Mesenteric fat pad (tissue), 1 donor: Measurements from ENCODE around the gene GHR. TPM values are rescaled to one million over a fixed set of nuclear protein-coding genes. Genes with fewer than 3 reads are reported as not detected.
"Not testable (repeated sequence)": the region's sequence is repeated elsewhere in the genome, so short reads cannot be mapped to it uniquely, and the experiment has no call there.

Source experiments
- DNase-seq: peaks from one replicate; pipeline ENCODE4 v3.0.0-alpha.2; 2020; ENCODE audit warnings: low spot score
- total RNA-seq: library from RNA; stranded (reverse); fragmentation: NEBNext Ultra II Directional; extraction: Animal tissue kit (Norgen Biotek cat#: 25700); gene quantifications from one replicate; pipeline ENCODE4 v1.2.1, GENCODE V29; 2021
- donor health status: DM: yes; HTN: yes; CAD: no.

GHR gene
- total RNA-seq, 1 donor from 2014 or later, result 145 TPM

DNA sequence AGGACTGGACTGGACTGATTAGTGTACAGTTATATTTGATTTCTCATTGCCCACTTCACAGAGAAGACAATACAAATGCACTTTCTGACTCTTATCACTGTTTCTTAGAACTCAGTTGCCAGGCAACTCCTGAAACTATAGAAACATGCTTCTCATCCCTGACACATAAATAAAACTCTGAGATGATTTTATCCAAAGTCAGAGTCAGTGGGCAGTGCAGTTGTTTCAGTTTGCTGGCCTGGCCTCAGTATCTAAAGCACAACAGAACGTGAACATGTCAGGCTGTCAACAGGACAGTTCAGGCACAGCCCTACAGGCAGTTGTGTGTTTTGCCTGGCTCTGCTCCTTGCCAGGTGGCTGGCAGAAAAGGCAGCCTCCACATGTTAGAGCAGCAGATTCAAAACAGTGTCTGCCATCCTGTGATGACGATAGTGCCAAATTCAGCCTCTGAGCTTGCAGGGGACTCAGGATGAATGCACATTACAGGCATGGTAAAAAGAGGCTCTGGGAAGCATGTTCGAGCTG lies 268.2 kb downstream of the GHR start:
- DNase-seq, result no peak

DNA sequence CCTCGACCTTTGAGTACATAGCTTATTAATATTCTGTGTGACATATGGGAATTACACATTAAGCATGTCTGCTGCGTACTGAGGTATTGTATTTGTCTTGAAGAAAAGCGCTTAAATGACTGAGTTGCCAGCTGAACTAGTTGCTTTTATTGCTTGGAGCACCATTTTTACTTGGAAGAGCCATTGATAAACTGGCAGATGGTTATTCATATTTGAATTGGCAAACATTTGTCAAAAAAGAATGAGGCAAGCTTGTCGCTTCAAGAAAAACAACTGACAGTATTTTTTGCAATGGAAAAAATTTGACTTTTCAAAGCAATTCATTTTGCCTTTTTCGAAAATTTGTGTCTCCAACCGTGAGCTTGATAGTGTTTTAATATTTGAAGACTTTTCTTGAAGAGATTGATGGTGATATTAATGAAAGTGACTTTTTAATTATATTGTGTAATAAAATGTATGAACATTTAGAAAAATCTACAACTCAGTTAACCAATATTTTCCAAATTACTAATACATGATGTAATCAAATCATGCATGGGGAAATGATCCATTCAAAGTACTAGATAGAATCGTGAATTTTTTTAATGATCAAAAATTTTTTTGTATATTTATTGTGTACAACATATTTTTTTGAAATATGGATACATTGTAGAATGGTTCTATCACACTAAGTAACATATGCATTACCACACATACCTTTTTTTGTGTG lies 278.3 kb downstream of the GHR start:
- no peak for DNase-seq

DNA sequence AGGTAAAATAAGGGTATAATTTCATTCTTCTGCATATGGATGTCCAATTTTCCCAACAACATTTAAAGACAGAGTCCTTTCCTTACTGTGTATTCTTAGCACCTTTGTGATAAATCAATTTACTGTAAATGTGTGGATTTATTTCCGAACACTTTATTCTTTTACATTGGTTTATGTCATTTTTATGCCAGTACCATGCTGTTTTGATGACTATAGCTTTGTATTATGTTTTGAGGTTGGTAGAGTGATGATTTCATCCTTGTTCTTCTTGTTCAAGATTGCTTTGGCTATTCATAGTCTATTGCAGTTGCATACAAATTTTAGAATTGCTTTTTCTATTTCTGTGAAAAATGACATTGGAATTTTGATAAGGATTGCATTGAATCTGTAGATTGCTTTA lies 280.0 kb downstream of the GHR start:
- no peak for DNase-seq

DNA sequence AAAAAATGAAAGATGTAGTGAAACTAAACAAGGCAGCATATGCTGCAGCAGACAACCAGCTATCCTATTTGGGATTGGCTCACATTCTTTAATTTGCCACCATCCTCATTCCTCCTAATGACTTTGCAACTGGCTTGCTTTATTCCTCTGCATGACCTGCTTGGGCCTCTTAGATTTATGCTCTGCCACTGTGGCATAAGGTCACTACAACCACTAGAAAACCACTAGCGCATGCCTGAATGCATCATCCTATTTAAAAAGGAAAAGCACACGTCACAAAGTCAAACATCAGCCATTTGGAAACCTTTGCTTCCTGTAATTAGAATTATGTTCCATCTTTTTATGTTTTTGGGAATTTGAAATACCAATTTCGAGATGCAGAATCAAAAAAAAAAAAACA lies 292.5 kb downstream of the GHR start:
- DNase-seq, result no peak

DNA sequence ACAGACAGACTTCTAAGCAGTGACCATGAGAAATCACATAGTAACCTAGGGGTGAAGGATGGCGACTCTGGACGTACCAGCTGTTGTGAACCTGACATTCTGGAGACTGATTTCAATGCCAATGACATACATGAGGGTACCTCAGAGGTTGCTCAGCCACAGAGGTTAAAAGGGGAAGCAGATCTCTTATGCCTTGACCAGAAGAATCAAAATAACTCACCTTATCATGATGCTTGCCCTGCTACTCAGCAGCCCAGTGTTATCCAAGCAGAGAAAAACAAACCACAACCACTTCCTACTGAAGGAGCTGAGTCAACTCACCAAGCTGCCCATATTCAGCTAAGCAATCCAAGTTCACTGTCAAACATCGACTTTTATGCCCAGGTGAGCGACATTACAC lies 295.4 kb downstream of the GHR start:
- DNase-seq, result no peak

GRCh38 chr5:42719034-42719433 lies 295.8 kb downstream of the GHR start:
- no peak for DNase-seq

DNA sequence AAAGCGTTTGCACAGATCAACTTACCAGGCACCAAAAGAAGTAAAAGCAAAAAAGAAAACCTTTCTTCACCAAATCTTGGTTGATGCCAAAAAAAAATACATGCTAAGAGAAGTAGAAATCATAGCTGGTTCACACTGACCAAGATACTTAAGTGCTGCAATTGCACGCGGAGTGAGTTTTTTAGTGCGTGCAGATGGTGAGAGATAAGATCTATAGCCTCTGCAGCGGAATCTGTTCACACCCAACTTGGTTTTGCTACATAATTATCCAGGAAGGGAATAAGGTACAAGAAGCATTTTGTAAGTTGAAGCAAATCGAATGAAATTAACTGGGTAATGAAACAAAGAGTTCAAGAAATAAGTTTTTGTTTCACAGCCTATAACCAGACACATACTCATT lies 297.0 kb downstream of the GHR start:
- no peak for DNase-seq

DNA sequence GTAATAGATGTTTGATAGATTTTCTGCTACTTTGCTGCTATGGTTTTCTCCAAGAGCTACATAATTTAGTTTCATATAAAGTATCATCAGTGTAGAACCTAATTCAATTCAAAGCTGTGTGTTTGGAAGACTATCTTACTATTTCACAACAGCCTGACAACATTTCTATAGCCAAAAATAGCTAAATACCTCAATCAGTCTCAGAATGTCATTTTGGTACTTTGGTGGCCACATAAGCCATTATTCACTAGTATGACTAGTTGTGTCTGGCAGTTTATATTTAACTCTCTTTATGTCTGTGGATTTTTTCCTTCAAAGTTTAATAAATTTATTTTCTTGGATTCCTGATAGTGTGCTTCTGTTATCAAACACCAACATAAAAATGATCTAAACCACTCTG lies 298.2 kb downstream of the GHR start:
- DNase-seq, result no peak

- not testable (repeated sequence) for DNase-seq
These were observed 311.4 kb downstream of the GHR start for GRCh38 chr5:42734531-42735058.

DNA sequence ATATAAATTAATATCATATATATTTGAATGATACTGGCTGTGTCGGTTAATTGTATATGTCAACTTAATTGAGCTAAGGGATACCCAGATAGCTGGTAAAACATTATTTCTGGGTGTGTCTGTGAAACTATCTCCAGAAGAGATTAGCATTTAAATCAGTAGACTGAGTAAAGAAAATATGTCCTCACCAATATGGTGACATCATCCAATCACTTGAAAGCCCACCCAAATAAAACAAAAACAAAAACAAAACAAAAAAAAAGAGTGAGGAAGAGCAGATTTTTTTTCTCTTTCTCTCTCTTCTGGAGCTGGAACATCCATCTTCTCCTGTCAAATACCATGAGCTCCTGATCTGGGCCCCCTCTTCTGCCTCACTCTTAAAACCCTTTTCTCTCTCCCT lies 317.7 kb downstream of the GHR start:
- no peak for DNase-seq

- no peak for DNase-seq
These were observed 322.2 kb downstream of the GHR start for GRCh38 chr5:42745426-42745825.

DNA sequence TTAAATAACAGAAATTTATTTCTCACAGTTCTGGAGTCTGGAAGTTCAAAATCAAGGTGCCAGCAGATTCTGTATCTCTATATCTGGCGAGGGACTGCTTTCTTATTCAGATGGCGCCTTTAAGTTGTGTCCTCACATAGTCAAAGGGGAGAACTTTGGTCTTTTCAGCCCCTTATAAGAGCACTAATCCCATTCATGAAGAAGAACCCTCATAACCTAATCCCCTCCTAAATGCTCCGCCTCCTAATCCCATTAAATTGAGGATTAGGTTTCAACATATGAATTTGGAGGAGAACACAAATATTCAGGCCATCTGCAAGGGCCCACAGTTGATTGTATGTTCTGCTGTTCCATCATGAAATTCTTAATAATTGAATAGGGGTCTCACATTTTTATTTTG lies 322.6 kb downstream of the GHR start:
- DNase-seq, result no peak

DNA sequence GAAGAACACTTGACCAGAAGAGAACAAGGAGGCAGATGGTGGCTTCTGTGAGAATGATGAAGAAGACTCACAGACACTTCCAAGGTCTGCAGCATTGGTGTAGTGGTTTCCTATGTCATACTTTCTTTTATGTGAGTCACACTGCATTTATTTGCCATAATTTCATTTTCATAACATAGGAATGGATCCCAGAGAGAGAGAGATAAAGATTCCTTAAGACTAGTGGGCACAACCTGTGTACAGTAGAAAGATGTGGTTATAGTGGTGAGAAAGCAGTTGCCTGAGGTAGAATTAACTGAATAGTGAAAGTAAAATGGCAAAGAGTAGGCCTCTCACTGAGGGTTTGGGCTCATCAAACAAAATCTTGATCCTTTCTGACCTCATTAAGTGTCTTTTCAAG lies 325.8 kb downstream of the GHR start:
- DNase-seq, result no peak

DNA sequence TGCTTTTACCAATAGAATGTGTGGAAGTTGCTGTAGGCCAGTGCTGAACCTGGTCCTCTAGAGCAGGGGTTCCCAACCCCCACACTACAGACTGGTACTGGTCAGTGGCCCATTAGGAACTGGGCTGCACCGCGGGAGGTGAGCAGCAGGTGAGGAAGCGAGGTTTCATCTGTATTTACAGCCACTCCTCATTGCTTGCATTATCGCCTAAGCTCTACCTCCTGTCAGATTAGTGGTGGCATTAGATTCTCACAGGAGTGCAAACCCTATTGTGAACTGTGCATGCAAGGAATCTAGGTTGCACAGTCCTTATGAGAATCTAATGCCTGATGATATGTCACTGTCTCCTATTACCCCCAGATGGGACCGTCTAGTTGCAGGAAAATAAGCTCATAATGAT lies 327.3 kb downstream of the GHR start:
- no peak for DNase-seq

- DNase-seq, result no peak
These were observed 327.8 kb downstream of the GHR start for GRCh38 chr5:42751044-42751443.

DNA sequence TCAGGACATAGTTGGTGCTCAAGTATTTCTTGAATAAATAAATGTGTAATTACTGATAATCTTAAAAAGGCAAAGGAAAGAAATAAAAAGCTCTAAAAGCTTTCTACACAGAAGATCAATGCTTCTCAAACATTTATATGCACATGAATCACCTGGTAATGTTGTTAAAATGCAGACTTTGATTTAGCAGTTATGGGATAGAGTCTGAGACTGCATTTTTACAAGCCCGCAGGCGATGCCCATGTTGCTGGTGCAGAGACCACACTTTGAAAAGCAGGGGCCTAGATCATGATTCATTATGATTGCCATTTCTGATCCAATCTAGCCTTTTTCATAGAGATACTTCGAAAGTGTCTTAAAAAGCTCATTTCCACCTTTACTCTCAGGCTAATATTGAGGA lies 329.9 kb downstream of the GHR start:
- DNase-seq, result no peak

DNA sequence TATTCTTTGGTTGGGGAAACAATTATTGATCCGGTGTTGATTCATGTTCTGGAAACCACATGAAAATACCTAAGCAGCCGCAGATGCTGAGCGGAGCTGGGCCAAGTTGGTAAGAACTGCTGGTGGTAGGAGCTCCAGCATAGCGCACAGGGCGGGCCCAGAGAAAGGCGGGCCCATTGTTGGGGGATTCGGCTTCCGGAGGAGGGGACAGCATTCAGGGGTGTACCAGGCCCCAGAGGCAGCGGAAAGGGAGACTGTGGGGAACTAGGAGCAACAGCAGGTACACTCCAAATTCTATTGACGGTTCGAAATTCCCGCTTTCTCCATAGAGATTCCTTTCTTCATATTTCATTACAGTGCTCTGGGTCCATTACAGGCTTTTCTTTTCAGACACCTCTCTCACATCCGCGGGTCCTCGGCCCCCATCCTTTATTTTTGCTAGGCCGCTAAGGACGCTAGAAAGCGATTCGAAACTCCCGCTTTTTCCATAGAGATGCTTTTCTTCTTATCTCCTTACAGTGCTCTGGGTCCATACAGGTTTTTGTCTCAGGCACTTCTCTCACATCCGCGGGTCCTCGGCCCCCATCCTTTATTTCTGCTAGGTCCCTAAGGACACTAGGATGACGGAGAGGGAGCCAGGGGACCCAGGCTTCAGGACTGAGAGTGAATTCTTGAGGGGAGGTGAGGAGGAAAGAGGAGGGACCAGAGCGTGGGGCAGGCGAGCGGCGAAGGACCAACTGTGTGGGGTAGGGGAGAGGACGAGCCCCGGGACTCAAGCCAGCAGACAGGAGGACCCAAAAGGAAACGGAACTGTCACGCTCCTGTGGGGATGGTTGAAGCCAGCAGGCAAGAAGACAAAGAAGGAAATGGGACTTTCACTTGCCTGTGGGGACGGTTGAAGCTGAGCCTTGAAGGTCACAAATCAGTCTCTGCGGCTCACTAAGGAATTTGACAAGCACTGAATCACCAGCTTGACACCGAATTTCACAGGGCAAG lies 333.7 kb downstream of the GHR start, which contains the start of gene CCDC152:
Gene CCDC152, plus strand, starts transcription at position 213 of the 996 bp plus-strand sequence. CDS start 2,304 bp downstream, outside the sequence.
- DNase-seq, result no peak

DNA sequence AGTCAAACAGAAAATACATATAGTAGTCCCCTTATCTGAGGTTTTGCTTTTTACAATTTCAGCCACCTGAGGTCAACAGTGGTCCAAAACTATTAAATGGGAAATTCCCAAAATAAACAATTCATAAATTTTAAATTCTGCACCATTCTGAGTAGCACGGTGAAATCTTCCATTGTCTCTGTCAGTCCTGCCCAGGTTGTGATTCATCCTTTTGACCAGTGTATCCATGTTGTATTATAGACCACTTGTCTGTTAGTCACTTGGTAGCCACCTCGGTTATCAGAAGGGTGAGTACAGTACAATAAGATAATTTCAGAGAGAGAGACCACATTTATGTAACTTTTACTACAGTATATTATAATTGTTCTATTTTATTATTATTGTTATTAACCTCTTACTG lies 336.2 kb downstream of the GHR start:
- DNase-seq, result no peak

GRCh38 chr5:42760426-42760825 lies 337.2 kb downstream of the GHR start:
- DNase-seq, result no peak

- DNase-seq, result no peak
These were observed 338.6 kb downstream of the GHR start for GRCh38 chr5:42761791-42762190.

GRCh38 chr5:42767491-42768105 lies 344.4 kb downstream of the GHR start:
- no peak for DNase-seq
